ENCODE measurements around the gene DAPK1. TPM values are rescaled to one million over a fixed set of nuclear protein-coding genes. Genes with fewer than 3 reads are reported as not detected.

Gene DAPK1
- total and polyA plus RNA-seq, 2 donors (not counting 3 experiments of a cell fraction or from before 2014, with no cell fraction given) = 58.9 to 119 TPM

GRCh38 chr9:87687207-87687606, 189.5 kb downstream of the DAPK1 start:
- Histone ChIP-seq H3K36me3 (ENCODE audit: control insufficient read depth in 2 of 2, extremely low read depth in 1 of 2, insufficient read depth in 2 of 2, low read length in 2 of 2) (peaks cover 2 to 14% of the 10 kb centered on the region in 2 experiments), H3K4me3 (replicated peaks in 1 of 3; ENCODE audit: insufficient read depth in 1 of 3, low read depth in 1 of 3, low read length in 3 of 3) (no peak overlapping the region), H4K20me1 (replicated peaks; ENCODE audit: control insufficient read depth, extremely low read depth, insufficient read depth, low read length) (no peaks in the 10 kb centered on the region), H3K9ac (replicated peaks; ENCODE audit: extremely low read depth, insufficient read depth, low read length) (no peak overlapping the region), H3K27me3 (ENCODE audit: control insufficient read depth in 2 of 2, insufficient read depth in 2 of 2, low read length in 2 of 2) (no peaks in the 10 kb centered on the region), H3K4me2 (ENCODE audit: insufficient read depth, low read length) (no peak overlapping the region), H2AFZ (ENCODE audit: low read depth, low read length) (no peak overlapping the region), H3K79me2 (ENCODE audit: control insufficient read depth, insufficient read depth, low read length) (no peaks in the 10 kb centered on the region), H3K27ac (ENCODE audit: insufficient read depth, low read depth, low read length) (no peak overlapping the region), H3K9me1 (replicated peaks; ENCODE audit: control insufficient read depth, extremely low read depth, insufficient read depth, low read length) (no peaks in the 10 kb centered on the region), H3K4me1 (ENCODE audit: control insufficient read depth, extremely low read depth, insufficient read depth, low read length) (peaks cover 17% of the 10 kb centered on the region), H3K9me3 (replicated peaks; ENCODE audit: control insufficient read depth, insufficient read depth, low read length) (no peaks in the 10 kb centered on the region)
- POLR2A ChIA-PET = no interaction called here
- no peak for TF ChIP-seq EZH2 (IDR thresholded peaks at IDR 0.05; ENCODE audit: borderline replicate concordance, low read depth, low read length, severe bottlenecking)
- TF ChIP-seq, protein P1, sequence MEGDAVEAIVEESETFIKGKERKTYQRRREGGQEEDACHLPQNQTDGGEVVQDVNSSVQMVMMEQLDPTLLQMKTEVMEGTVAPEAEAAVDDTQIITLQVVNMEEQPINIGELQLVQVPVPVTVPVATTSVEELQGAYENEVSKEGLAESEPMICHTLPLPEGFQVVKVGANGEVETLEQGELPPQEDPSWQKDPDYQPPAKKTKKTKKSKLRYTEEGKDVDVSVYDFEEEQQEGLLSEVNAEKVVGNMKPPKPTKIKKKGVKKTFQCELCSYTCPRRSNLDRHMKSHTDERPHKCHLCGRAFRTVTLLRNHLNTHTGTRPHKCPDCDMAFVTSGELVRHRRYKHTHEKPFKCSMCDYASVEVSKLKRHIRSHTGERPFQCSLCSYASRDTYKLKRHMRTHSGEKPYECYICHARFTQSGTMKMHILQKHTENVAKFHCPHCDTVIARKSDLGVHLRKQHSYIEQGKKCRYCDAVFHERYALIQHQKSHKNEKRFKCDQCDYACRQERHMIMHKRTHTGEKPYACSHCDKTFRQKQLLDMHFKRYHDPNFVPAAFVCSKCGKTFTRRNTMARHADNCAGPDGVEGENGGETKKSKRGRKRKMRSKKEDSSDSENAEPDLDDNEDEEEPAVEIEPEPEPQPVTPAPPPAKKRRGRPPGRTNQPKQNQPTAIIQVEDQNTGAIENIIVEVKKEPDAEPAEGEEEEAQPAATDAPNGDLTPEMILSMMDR (IDR thresholded peaks at IDR 0.05; ENCODE audit: extremely low read depth in 1 of 2, insufficient read depth in 1 of 2, low read depth in 1 of 2, low read length in 2 of 2) = no peak
- no peak for TF ChIP-seq POLR2A (IDR thresholded peaks at IDR 0.05; ENCODE audit: low read depth, low read length)
- TF ChIP-seq GATA2 (IDR thresholded peaks at IDR 0.05; ENCODE audit: insufficient read depth, insufficient read length, low read depth, low read length) = no peak
- TF ChIP-seq JUN (IDR thresholded peaks at IDR 0.05; ENCODE audit: borderline replicate concordance, insufficient read depth, insufficient read length, low read depth) = no peak
- no peak for TF ChIP-seq MYC (IDR thresholded peaks at IDR 0.05; ENCODE audit: low read depth, low read length)
- no peak for TF ChIP-seq POLR2AphosphoS5 (IDR thresholded peaks at IDR 0.05; ENCODE audit: insufficient read depth, low read depth, low read length)
- TF ChIP-seq, protein P2, sequence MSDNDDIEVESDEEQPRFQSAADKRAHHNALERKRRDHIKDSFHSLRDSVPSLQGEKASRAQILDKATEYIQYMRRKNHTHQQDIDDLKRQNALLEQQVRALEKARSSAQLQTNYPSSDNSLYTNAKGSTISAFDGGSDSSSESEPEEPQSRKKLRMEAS (IDR thresholded peaks at IDR 0.05; ENCODE audit: insufficient read depth, insufficient read length) = no peak
- TF ChIP-seq FOS (IDR thresholded peaks at IDR 0.05; ENCODE audit: borderline replicate concordance, insufficient read depth, low read length) = no peak
- dilution Hi-C loops (cut with MboI; ENCODE audit: extremely low pct_ligation_motif_present, low sequenced_read_pairs) (no loop called here), intact Hi-C loops (cut with micrococcal nuclease) (no loop called here)
- no TSS peak for BruUV-seq (replicated peaks)
- DNase-seq (ENCODE audit: low read depth, low spot score) (no peak), FAIRE-seq (no peak)
- CTCF ChIA-PET = interaction anchor here (6.3 kb wide), 1 partner anchor 125 kb away, joined by 113 read pairs; no protein-coding TSS in a partner anchor
